Sigmoid colon (tissue), 4 donors: ENCODE measurements around the gene ACTA1.

ENCODE experiments used
- CTCF ChIP-seq, 4 experiments: fragments of 450-650 bp in 3 of 4; fragments of 200-600 bp in 1 of 4; IDR thresholded peaks; one replicate each; pipeline ENCODE4 v1.5.1; 2016 to 2019; ENCODE audit warnings: antibody characterized with exemption in 4 of 4, mild to moderate bottlenecking in 3 of 4, moderate library complexity in 2 of 4
- EP300 ChIP-seq, 4 donors: sonication (generic); formaldehyde crosslinking; IDR thresholded peaks; one replicate each; pipeline ENCODE4 v1.6.1; 2017; ENCODE audit warnings: antibody characterized with exemption in 4 of 4
- POLR2A ChIP-seq, 2 donors: fragments of 450-650 bp; IDR thresholded peaks; one replicate each; pipeline ENCODE4 v1.6.1; 2016; ENCODE audit warnings: antibody characterized with exemption in 2 of 2, mild to moderate bottlenecking in 2 of 2, moderate library complexity in 2 of 2
- POLR2AphosphoS5 ChIP-seq, 4 donors: sonication (generic); formaldehyde crosslinking; IDR thresholded peaks; one replicate each; pipeline ENCODE4 v1.6.1; 2017; ENCODE audit warnings: antibody characterized with exemption in 4 of 4

DNA sequence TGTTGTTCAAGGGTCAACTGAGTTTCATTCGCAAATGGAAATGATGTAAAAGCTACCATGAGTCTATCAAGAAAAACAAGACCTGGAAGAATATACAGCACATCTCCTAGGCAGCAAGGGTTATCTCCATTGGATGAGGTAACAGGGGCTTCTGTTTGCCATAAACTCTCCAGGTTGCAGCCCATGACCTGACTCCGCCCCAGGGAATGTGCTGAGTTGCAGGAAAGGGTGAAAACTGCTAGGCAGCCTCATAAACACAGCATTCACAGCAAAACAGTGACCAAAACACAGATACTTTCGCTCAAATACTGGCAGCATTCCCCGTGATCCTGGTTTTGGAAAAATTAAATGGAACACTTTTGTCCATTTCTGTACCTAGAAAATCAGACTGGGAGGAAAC lies 20.2 kb upstream of the ACTA1 start:
- TF ChIP-seq CTCF (IDR thresholded peaks at IDR 0.05) (no peak), POLR2AphosphoS5 (IDR thresholded peaks at IDR 0.05) (no peak), POLR2A (IDR thresholded peaks at IDR 0.05) (no peak), EP300 (IDR thresholded peaks at IDR 0.05) (no peak)
